Measurements from ENCODE around the gene NARF. TPM values are rescaled to one million over a fixed set of nuclear protein-coding genes. Genes with fewer than 3 reads are reported as not detected.

The NARF gene
- total and polyA plus RNA-seq, 2 experiments from 2014 or later = 113 to 215 TPM

- DNase-seq (ENCODE audit: low read depth in 1 of 2, low spot score in 1 of 2) = no peak
- no peaks in the 10 kb centered on the region for H3K36me3 ChIP-seq
- no peaks in the 10 kb centered on the region for H3K9me3 ChIP-seq (ENCODE audit: low read depth)
- H3K27ac ChIP-seq = no peak overlapping the region
- no peaks in the 10 kb centered on the region for H3K4me1 ChIP-seq (ENCODE audit: low read depth)
- TF ChIP-seq CTCF (IDR thresholded peaks at IDR 0.05; ENCODE audit: low read depth, low read length) = no peak
- no peaks in the 10 kb centered on the region for H3K27me3 ChIP-seq
- no peak overlapping the region for H3K4me3 ChIP-seq
These were observed 30.0 kb upstream of the NARF start for GRCh38 chr17:82428546-82428945.

- no peaks in the 10 kb centered on the region for H3K27me3 ChIP-seq
- H3K4me3 ChIP-seq = no peak overlapping the region
- no peak for TF ChIP-seq CTCF (IDR thresholded peaks at IDR 0.05; ENCODE audit: low read depth, low read length)
- no peak overlapping the region for H3K27ac ChIP-seq
- H3K4me1 ChIP-seq (ENCODE audit: low read depth) = no peaks in the 10 kb centered on the region
- no peaks in the 10 kb centered on the region for H3K9me3 ChIP-seq (ENCODE audit: low read depth)
- no peak for DNase-seq (ENCODE audit: low read depth in 1 of 2, low spot score in 1 of 2)
- H3K36me3 ChIP-seq = no peaks in the 10 kb centered on the region
These were observed 28.7 kb upstream of the NARF start for GRCh38 chr17:82429824-82430223.

- no peaks in the 10 kb centered on the region for H3K27me3 ChIP-seq
- no peaks in the 10 kb centered on the region for H3K4me1 ChIP-seq (ENCODE audit: low read depth)
- H3K9me3 ChIP-seq (ENCODE audit: low read depth) = no peaks in the 10 kb centered on the region
- DNase-seq (ENCODE audit: low read depth in 1 of 2, low spot score in 1 of 2) = no peak
- TF ChIP-seq CTCF (IDR thresholded peaks at IDR 0.05; ENCODE audit: low read depth, low read length) = no peak
- H3K36me3 ChIP-seq = no peaks in the 10 kb centered on the region
- no peak overlapping the region for H3K27ac ChIP-seq
- H3K4me3 ChIP-seq = no peak overlapping the region
These were observed 26.5 kb upstream of the NARF start for GRCh38 chr17:82432017-82432416.

- Histone ChIP-seq H3K27me3 (no peaks in the 10 kb centered on the region), H3K27ac (no peak overlapping the region), H3K36me3 (no peaks in the 10 kb centered on the region), H3K4me3 (no peak overlapping the region), H3K9me3 (ENCODE audit: low read depth) (no peaks in the 10 kb centered on the region), H3K4me1 (ENCODE audit: low read depth) (no peaks in the 10 kb centered on the region)
- TF ChIP-seq CTCF (IDR thresholded peaks at IDR 0.05; ENCODE audit: low read depth, low read length) = no peak
- DNase-seq (ENCODE audit: low read depth in 1 of 2, low spot score in 1 of 2) = no peak
These were observed 24.9 kb upstream of the NARF start for GRCh38 chr17:82433560-82434215.

- H3K4me1 ChIP-seq (ENCODE audit: low read depth) = no peaks in the 10 kb centered on the region
- no peaks in the 10 kb centered on the region for H3K9me3 ChIP-seq (ENCODE audit: low read depth)
- no peak for TF ChIP-seq CTCF (IDR thresholded peaks at IDR 0.05; ENCODE audit: low read depth, low read length)
These were observed 24.4 kb upstream of the NARF start for GRCh38 chr17:82434216-82434565.

More at GRCh38 chr17:82434216-82434565, 24.4 kb upstream of the NARF start:
- Histone ChIP-seq H3K27ac (no peak overlapping the region), H3K36me3 (no peaks in the 10 kb centered on the region), H3K27me3 (no peaks in the 10 kb centered on the region), H3K4me3 (no peak overlapping the region)
- DNase-seq (ENCODE audit: low read depth in 1 of 2, low spot score in 1 of 2) = no peak

All from cardiac muscle cell (in vitro differentiated cells and primary cell).